Renal cortex interstitium (tissue), 11 donors: ENCODE measurements around the gene RAB11B. TPM values are rescaled to one million over a fixed set of nuclear protein-coding genes. Genes with fewer than 3 reads are reported as not detected.

Source experiments
- DNase-seq, 11 donors: peaks; one replicate each; pipeline ENCODE4 v3.0.0-alpha.2; 2013; ENCODE audit warnings: low read depth in 9 of 11, low spot score in 4 of 11; ENCODE audit errors: extremely low read depth in 1 of 11
- polyA plus RNA-seq, 3 donors: library from polyadenylated mRNA; unstranded; fragments of 120-200 nt; gene quantifications; one replicate each; pipeline ENCODE4 v1.2.1, GENCODE V29; 2013; ENCODE audit not compliant: insufficient read length in 3 of 3

RAB11B gene
- polyA plus RNA-seq, 3 donors: 122 to 168 (median 165) TPM

GRCh38 chr19:8445488-8446001 lies 55.4 kb downstream of the RAB11B start:
- peak in 2 of 11 donors; percentile 33 to 54 for DNase-seq

DNA sequence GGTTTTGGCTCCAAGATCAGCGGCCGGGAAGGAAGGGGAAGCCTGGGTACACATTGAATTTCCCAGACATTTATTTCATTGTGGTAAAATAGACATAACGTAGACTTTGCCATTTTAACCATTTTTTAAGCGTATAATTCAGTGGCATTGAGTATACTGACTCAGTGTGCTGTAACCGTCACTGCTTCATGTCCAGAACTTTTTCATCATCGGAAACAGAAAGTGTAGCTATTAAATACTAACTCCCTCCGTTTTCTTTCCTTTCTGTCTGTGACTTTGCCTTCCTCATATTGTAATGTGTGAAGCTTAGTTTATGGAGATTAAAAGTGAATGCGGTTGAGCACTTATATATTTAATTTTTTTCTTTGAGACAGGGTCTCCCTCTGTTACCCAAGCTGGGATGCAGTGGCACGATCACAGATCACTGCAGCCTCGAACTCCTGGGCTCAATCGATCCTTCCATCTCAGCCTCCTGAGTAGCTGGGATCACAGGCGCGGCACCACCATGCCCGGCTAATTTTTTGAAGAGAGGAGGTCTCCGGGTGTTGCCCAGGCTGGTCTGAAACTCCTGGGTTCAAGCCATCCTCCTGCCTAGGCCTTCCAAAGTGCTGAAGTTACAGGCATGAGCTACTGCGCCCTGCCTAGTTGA lies 56.0 kb downstream of the RAB11B start:
- DNase-seq: no peak

DNA sequence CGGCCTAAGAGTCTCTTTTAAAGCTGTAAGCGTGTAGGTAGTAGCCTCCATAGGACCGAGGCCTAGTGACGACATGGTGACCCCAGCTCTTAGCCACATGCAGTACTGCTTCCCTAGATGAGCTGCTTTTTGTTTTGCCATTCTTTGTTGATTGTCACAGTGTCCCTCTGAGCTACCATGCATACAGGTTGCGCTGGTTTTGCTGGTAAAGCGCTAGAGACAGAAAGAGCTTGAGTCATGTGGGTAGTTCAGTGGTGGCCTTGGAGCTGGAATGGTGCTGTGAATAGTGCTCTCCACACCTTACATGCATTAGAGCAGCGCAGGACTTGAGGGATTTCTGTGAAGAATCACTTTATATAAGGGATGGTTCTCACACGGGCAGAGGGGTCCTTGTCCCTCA lies 59.7 kb downstream of the RAB11B start:
- no peak for DNase-seq

- DNase-seq: no peak
These were observed 61.2 kb downstream of the RAB11B start for GRCh38 chr19:8451377-8451776.

DNA sequence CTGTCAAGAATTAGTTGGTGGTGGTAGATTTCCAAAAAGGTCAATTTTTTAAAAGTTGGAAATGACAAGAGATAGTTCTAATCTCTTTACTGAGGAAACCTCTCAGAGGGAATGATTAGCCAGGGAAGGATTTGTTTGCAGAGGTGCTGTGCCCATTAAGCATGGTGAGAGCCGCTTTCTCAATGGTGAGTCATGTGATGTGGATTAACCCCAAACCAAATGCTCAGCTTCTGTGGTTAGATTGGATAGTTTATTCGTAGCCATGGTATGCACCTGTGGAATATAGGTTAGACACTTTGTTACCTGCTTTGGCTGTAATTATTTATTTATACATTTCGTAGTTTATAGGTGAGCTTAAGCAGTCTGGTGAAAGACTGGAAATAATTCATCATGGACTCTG lies 61.7 kb downstream of the RAB11B start:
- DNase-seq: no peak

- no peak for DNase-seq
These were observed 62.4 kb downstream of the RAB11B start for GRCh38 chr19:8452446-8453123.

- no peak for DNase-seq
These were observed 63.5 kb downstream of the RAB11B start for GRCh38 chr19:8453616-8454015.

Other genes with a start within 250 kb of the RAB11B start
- 10 to 100 TPM; 34.7 to 60.5 (median 44.1) TPM for gene FBN3, start 240.8 kb upstream of the RAB11B start, polyA plus RNA-seq
- gene CERS4, start 181.0 kb upstream of the RAB11B start, polyA plus RNA-seq: 10 to 100 TPM; 31.8 to 55.9 (median 43.8) TPM
- 10 to 100 TPM; 23.8 to 44.1 (median 39.7) TPM for gene CD320, start 82.0 kb upstream of the RAB11B start, polyA plus RNA-seq
- 10 to 100 TPM; 38.0 to 55.0 (median 52.7) TPM for gene NDUFA7, start 69.0 kb upstream of the RAB11B start, polyA plus RNA-seq
- gene RPS28, start 68.9 kb upstream of the RAB11B start, polyA plus RNA-seq: 100 to 1,000 TPM; 328 to 611 (median 520) TPM
- gene KANK3, start 47.1 kb upstream of the RAB11B start, polyA plus RNA-seq: 10 to 100 TPM in 2 of 3 donors, 1 to 10 TPM in 1; 5.9 to 15.5 (median 14.2) TPM
- gene ANGPTL4, start 26.2 kb upstream of the RAB11B start, polyA plus RNA-seq: 1 to 10 TPM; 2.6 to 3.9 (median 3.1) TPM
- 10 to 100 TPM; 12.7 to 16.5 (median 16.0) TPM for gene MARCHF2, start 22.9 kb downstream of the RAB11B start, polyA plus RNA-seq
- gene HNRNPM, start 54.6 kb downstream of the RAB11B start, polyA plus RNA-seq: 100 to 1,000 TPM; 352 to 459 (median 415) TPM
- 1 to 10 TPM; 1.5 to 3.2 (median 1.7) TPM for gene PRAM1, start 112.3 kb downstream of the RAB11B start, polyA plus RNA-seq
- gene ZNF414, start 123.8 kb downstream of the RAB11B start, polyA plus RNA-seq: 10 to 100 TPM; 20.4 to 30.7 (median 25.0) TPM
- 10 to 100 TPM in 1 of 3 donors, 1 to 10 TPM in 2; 3.7 to 10.5 (median 5.5) TPM for gene MYO1F, start 187.1 kb downstream of the RAB11B start, polyA plus RNA-seq
- 10 to 100 TPM; 30.0 to 51.8 (median 45.0) TPM for gene ADAMTS10, start 220.4 kb downstream of the RAB11B start, polyA plus RNA-seq
- not detected for gene NFILZ, start 240.3 kb downstream of the RAB11B start, polyA plus RNA-seq